HCT116 (cell line): ENCODE measurements around the gene GLA. TPM values are rescaled to one million over a fixed set of nuclear protein-coding genes. Genes with fewer than 3 reads are reported as not detected.

Experiments
- ATAC-seq: fragments of 200-7000 bp; cut with Tn5 transposase; 2 replicates; pipeline ENCODE4 v1.9.1; 2020; ENCODE audit warnings: mild to moderate bottlenecking, moderate library complexity
- BruUV-seq: library from RNA; stranded (reverse); fragments of 400-500 nt; replicated peaks from 2 replicates; lab custom pipeline; 2021; lab: Mats Ljungman, UMichigan
- CTCF ChIA-PET: fragments of 300-600 bp; sonication (Branson Sonifier 250); formaldehyde crosslinking; loops from one replicate; lab custom pipeline; 2021; ENCODE audit warnings: antibody characterized with exemption; lab: Charles Lee
- POLR2A ChIA-PET: fragments of 300-600, 350-600 bp; sonication (Branson Sonifier 250); formaldehyde crosslinking; loops from one replicate; lab custom pipeline; 2021; ENCODE audit warnings: antibody characterized with exemption; lab: Charles Lee
- RAD21 ChIA-PET, 2 experiments: fragments of 300-600 bp; sonication (Branson Sonifier 250); formaldehyde crosslinking; loops; one replicate each; lab custom pipeline; 2023; ENCODE audit warnings: low total read pairs in 2 of 2; ENCODE audit not compliant: uncharacterized antibody in 2 of 2, unreplicated experiment in 2 of 2, low non-redundant PET in 1 of 2; lab: Charles Lee
- DNase-seq: peaks from one replicate; pipeline ENCODE4 v3.0.0-alpha.2; 2010; ENCODE audit warnings: low read depth, low spot score
- H2AFZ ChIP-seq: fragments of 200-600 bp; shearing (Covaris generic), sonication (generic); 2 replicates; pipeline ENCODE4 v1.6.1; 2017; ENCODE audit warnings: low read depth, mixed run types, mixed read lengths, antibody characterized with exemption, low read length; ENCODE audit not compliant: poor library complexity, severe bottlenecking
- H3K27ac ChIP-seq: 2 replicates; pipeline ENCODE4 v1.5.1; 2012; ENCODE audit warnings: low read depth, low read length
- H3K27me3 ChIP-seq: fragments of 200-600 bp; sonication (generic); 2 replicates; pipeline ENCODE4 v1.6.1; 2016; ENCODE audit warnings: mixed run types, low read length, mixed read lengths; ENCODE audit not compliant: insufficient read depth
- H3K36me3 ChIP-seq, 2 experiments: fragments of 200-500 bp in 1 of 2; fragments of 200-600 bp in 1 of 2; sonication (Bioruptor generic) in 1 of 2; sonication (generic) in 1 of 2; 2 replicates each; pipeline versions ENCODE4 v1.5.1 to v1.6.1; 2014 to 2016; ENCODE audit warnings: low read length in 2 of 2, inconsistent platforms in 1 of 2, mixed read lengths in 1 of 2, mixed run types in 1 of 2; ENCODE audit not compliant: insufficient read depth in 2 of 2, control insufficient read depth in 1 of 2
- H3K4me1 ChIP-seq, 2 experiments: fragments of 200-600 bp in 1 of 2; sonication (generic) in 1 of 2; 2 replicates each; pipeline versions ENCODE4 v1.5.1 to v1.6.1; 2012 to 2017; ENCODE audit warnings: low read length in 2 of 2, inconsistent platforms in 1 of 2, mild to moderate bottlenecking in 1 of 2, mixed read lengths in 1 of 2, mixed run types in 1 of 2, moderate library complexity in 1 of 2; ENCODE audit not compliant: insufficient read depth in 2 of 2, control insufficient read depth in 1 of 2
- H3K4me2 ChIP-seq: fragments of 200-600 bp; sonication (generic); 2 replicates; pipeline ENCODE4 v1.6.1; 2017; ENCODE audit warnings: mixed run types, low read length, mixed read lengths
- H3K4me3 ChIP-seq, 2 experiments: fragments of 200-600 bp in 1 of 2; sonication (generic) in 1 of 2; replicated peaks in 1 of 2; 2 replicates each; pipeline ENCODE4 v1.5.1; 2011 to 2016; ENCODE audit warnings: low read length in 2 of 2, control low read depth in 1 of 2, low read depth in 1 of 2, mild to moderate bottlenecking in 1 of 2, mixed read lengths in 1 of 2, mixed run types in 1 of 2
- H3K79me2 ChIP-seq: fragments of 200-600 bp; sonication (generic); 2 replicates; pipeline ENCODE4 v1.6.1; 2017; ENCODE audit warnings: mild to moderate bottlenecking, mixed run types, low read length, moderate library complexity, mixed read lengths; ENCODE audit not compliant: insufficient read depth
- H3K9ac ChIP-seq: fragments of 200-600 bp; sonication (generic); 2 replicates; pipeline ENCODE4 v1.6.1; 2016; ENCODE audit warnings: low read length, mixed read lengths
- H3K9me2 ChIP-seq: fragments of 200-600 bp; sonication (generic), shearing (Covaris generic); 2 replicates; pipeline ENCODE4 v1.6.1; 2017; ENCODE audit warnings: mixed run types, mild to moderate bottlenecking, moderate library complexity; ENCODE audit not compliant: insufficient read depth
- H3K9me3 ChIP-seq, 2 experiments: fragments of 200-500 bp in 1 of 2; fragments of 200-600 bp in 1 of 2; sonication (Bioruptor generic) in 1 of 2; sonication (generic) in 1 of 2; 2 replicates each; pipeline ENCODE4 v1.6.1; 2014 to 2017; ENCODE audit warnings: low read length in 2 of 2, mixed read lengths in 2 of 2, inconsistent platforms in 1 of 2, low read depth in 1 of 2, mild to moderate bottlenecking in 1 of 2, mixed run types in 1 of 2, moderate library complexity in 1 of 2; ENCODE audit not compliant: control insufficient read depth in 1 of 2, insufficient read depth in 1 of 2
- H4K20me1 ChIP-seq: fragments of 200-600 bp; sonication (generic), shearing (Covaris generic); 2 replicates; pipeline ENCODE4 v1.6.1; 2017; ENCODE audit warnings: mixed run types, mild to moderate bottlenecking, moderate library complexity; ENCODE audit not compliant: insufficient read depth
- ATF3 ChIP-seq: IDR thresholded peaks from 2 replicates; pipeline ENCODE4 v1.6.1; 2012
- CBX3 ChIP-seq: IDR thresholded peaks from 2 replicates; pipeline ENCODE4 v1.6.1; 2012; ENCODE audit warnings: low read depth
- CEBPB ChIP-seq: IDR thresholded peaks from 2 replicates; pipeline ENCODE4 v1.6.1; 2012; ENCODE audit warnings: low read depth
- CTCF ChIP-seq, 3 experiments: fragments of 200-600 bp in 1 of 3; sonication (generic) in 1 of 3; IDR thresholded peaks in 2 of 3; conservative IDR thresholded peaks in 1 of 3; 2 replicates each; pipeline ENCODE4 v1.5.1; 2012 to 2017; ENCODE audit warnings: low read depth in 2 of 3, low read length in 2 of 3, antibody characterized with exemption in 1 of 3, borderline replicate concordance in 1 of 3, control low read depth in 1 of 3, mild to moderate bottlenecking in 1 of 3, mixed read lengths in 1 of 3, mixed run types in 1 of 3, moderate library complexity in 1 of 3; ENCODE audit not compliant: insufficient read depth in 1 of 3
- EGR1 ChIP-seq: IDR thresholded peaks from 2 replicates; pipeline ENCODE4 v1.6.1; 2012; ENCODE audit warnings: low read depth
- ELF1 ChIP-seq: IDR thresholded peaks from 2 replicates; pipeline ENCODE4 v1.6.1; 2012; ENCODE audit warnings: low read depth, borderline replicate concordance
- EZH2 ChIP-seq: fragments of 200-600 bp; sonication (generic); IDR thresholded peaks from 2 replicates; pipeline ENCODE4 v1.6.1; 2017; ENCODE audit warnings: antibody characterized with exemption, mixed run types
- FOSL1 ChIP-seq: IDR thresholded peaks from 2 replicates; pipeline ENCODE4 v1.6.1; 2012; ENCODE audit warnings: low read depth
- POLR2A ChIP-seq: IDR thresholded peaks from 2 replicates; pipeline ENCODE4 v1.7.0; 2011; ENCODE audit warnings: borderline replicate concordance; ENCODE audit not compliant: insufficient read depth, insufficient read length; ENCODE audit errors: extremely low read depth
- POLR2AphosphoS5 ChIP-seq: IDR thresholded peaks from 2 replicates; pipeline ENCODE4 v1.6.1; 2011; ENCODE audit warnings: mild to moderate bottlenecking, low read depth, low read length, moderate library complexity
- SIN3A ChIP-seq: IDR thresholded peaks from 2 replicates; pipeline ENCODE4 v1.6.1; 2012; ENCODE audit warnings: low read depth
- SP1 ChIP-seq: IDR thresholded peaks from 2 replicates; pipeline ENCODE4 v1.6.1; 2012; ENCODE audit warnings: low read depth
- SRF ChIP-seq: IDR thresholded peaks from 2 replicates; pipeline ENCODE4 v1.6.1; 2012; ENCODE audit warnings: low read depth
- TCF7L2 ChIP-seq: IDR thresholded peaks from 2 replicates; pipeline ENCODE4 v1.7.0; 2011; ENCODE audit warnings: borderline replicate concordance, inconsistent platforms; ENCODE audit not compliant: insufficient read depth, insufficient read length; ENCODE audit errors: extremely low read depth
- ZNF274 ChIP-seq: fragments of 200-500 bp; sonication (Bioruptor generic); IDR thresholded peaks from 2 replicates; pipeline ENCODE4 v1.6.1; 2014; ENCODE audit warnings: mild to moderate bottlenecking, low read depth, low read length, inconsistent platforms
- intact Hi-C: fragments of 100-400 bp; cut with micrococcal nuclease; formaldehyde crosslinking; loops from 2 replicates; pipeline ENCODE4 v1.10.0; 2022
- total RNA-seq: library from RNA; stranded (reverse); gene quantifications from one replicate; pipeline ENCODE4 v1.2.1, GENCODE V29; 2021; ENCODE audit not compliant: unreplicated experiment

The GLA gene
- total RNA-seq, 1 experiment from 2014 or later = 40.8 TPM

- Histone ChIP-seq H3K9me2 (no peaks in the 10 kb centered on the region), H2AFZ (no peak overlapping the region), H3K9me3 (no peaks in the 10 kb centered on the region), H4K20me1 (no peaks in the 10 kb centered on the region), H3K4me2 (peak overlapping the region; percentile 67), H3K9ac (peak overlapping the region; percentile 91), H3K4me3 (peak overlapping the region; percentile 76 to 90), H3K79me2 (peaks cover 69% of the 10 kb centered on the region), H3K27me3 (no peaks in the 10 kb centered on the region), H3K27ac (peak overlapping the region; percentile 79), H3K36me3 (no peaks in the 10 kb centered on the region; a peak in 3 of 4 replicates), H3K4me1 (0 out of 4 replicates have a peak, but pooled peaks cover 0 to 3% of the 10 kb centered on the region in 2 experiments)
- RAD21 ChIA-PET = no interaction called here
- CTCF ChIA-PET = interaction anchor here (0.9 kb wide), 1 partner anchor 17 kb away, joined by 3 read pairs; the partner anchor contains the start of gene RPL36A
- ATAC-seq (no peak; the same call in 1 of the 2 replicates), DNase-seq (no peak)
- BruUV-seq = no TSS peak
- POLR2A ChIA-PET = interaction anchor here (0.9 kb wide), 1 partner anchor 10 kb away, joined by 4 read pairs; no protein-coding TSS in a partner anchor
- TF ChIP-seq POLR2A = no peak
- intact Hi-C loops = no loop called here
Measured at GRCh38 chrX:101407167-101407747, 468 bp downstream of the GLA start.

- Histone ChIP-seq H3K4me3 (no peak overlapping the region), H3K9ac (no peak overlapping the region), H3K9me3 (no peaks in the 10 kb centered on the region), H3K4me2 (no peak overlapping the region), H3K27me3 (no peaks in the 10 kb centered on the region), H2AFZ (no peak overlapping the region), H3K36me3 (peaks cover 3 to 7% of the 10 kb centered on the region in 2 experiments; a peak in 3 of 4 replicates), H3K79me2 (peaks cover 3% of the 10 kb centered on the region; the same call in 1 of the 2 replicates), H3K9me2 (no peaks in the 10 kb centered on the region), H4K20me1 (no peaks in the 10 kb centered on the region), H3K27ac (no peak overlapping the region), H3K4me1 (no peaks in the 10 kb centered on the region)
- ChIA-PET RAD21 (no interaction called here), POLR2A (no interaction called here), CTCF (no interaction called here)
- ATAC-seq = no peak
- intact Hi-C loops = no loop called here
- no peak for DNase-seq
- no TSS peak for BruUV-seq
- no peak for TF ChIP-seq ELF1
- TF ChIP-seq TCF7L2 = no peak
- TF ChIP-seq SRF = no peak
- no peak for TF ChIP-seq CBX3
- no peak for TF ChIP-seq POLR2AphosphoS5
- TF ChIP-seq CTCF (IDR thresholded peaks at IDR 0.05 in 2 of 3, conservative IDR thresholded peaks at IDR 0.05 in 1 of 3; ENCODE audit: borderline replicate concordance in 1 of 3, insufficient read depth in 1 of 3, low read depth in 2 of 3, low read length in 2 of 3) = no peak
- no peak for TF ChIP-seq EZH2
- TF ChIP-seq FOSL1 = no peak
- no peak for TF ChIP-seq SP1
- TF ChIP-seq ATF3 = no peak
- TF ChIP-seq SIN3A = no peak
- no peak for TF ChIP-seq POLR2A
- no peak for TF ChIP-seq ZNF274
- TF ChIP-seq CEBPB = no peak
- TF ChIP-seq EGR1 = no peak
Measured at GRCh38 chrX:101399825-101400224, 7.9 kb downstream of the GLA start.
